ENCODE data around the gene ZBTB7C. TPM values are rescaled to one million over a fixed set of nuclear protein-coding genes. Genes with fewer than 3 reads are reported as not detected.
A peak's percentile ranks its signal among the peaks of the same experiment; 100 is the strongest.

The ZBTB7C gene
- total RNA-seq, 2 donors from 2014 or later, result 0.04 to 0.40 TPM

DNA sequence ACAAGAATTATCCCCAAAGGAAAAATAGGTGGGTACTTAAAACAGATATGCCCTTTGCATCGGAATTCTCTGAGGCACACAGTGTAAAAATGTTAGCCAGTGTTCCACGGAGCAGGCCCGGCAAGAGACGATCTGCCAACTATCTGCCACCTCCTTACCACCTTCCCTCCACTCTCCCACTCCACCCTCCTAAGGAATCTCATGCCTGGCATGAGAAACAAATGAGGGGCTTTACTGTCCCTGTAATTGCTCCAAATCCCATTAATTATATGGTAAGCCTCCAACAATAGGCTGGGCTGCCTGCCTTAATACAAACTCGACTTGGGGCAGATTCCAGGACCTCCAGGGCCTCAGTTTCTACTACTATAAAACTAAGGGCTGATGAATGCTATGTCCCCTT, 102.3 kb downstream of the ZBTB7C start:
- H3K4me1 Mint-ChIP-seq, result no peaks in the 10 kb centered on the region
- H3K27ac Mint-ChIP-seq, result no peak overlapping the region
- no peak for ATAC-seq (replicated peaks)
- no peaks in the 10 kb centered on the region for H3K9me3 Mint-ChIP-seq
- no peak overlapping the region for H3K4me3 Mint-ChIP-seq
- H3K36me3 Mint-ChIP-seq (ENCODE audit: low read depth), result no peaks in the 10 kb centered on the region
- peaks cover under 1% of the 10 kb centered on the region for H3K27me3 Mint-ChIP-seq

DNA sequence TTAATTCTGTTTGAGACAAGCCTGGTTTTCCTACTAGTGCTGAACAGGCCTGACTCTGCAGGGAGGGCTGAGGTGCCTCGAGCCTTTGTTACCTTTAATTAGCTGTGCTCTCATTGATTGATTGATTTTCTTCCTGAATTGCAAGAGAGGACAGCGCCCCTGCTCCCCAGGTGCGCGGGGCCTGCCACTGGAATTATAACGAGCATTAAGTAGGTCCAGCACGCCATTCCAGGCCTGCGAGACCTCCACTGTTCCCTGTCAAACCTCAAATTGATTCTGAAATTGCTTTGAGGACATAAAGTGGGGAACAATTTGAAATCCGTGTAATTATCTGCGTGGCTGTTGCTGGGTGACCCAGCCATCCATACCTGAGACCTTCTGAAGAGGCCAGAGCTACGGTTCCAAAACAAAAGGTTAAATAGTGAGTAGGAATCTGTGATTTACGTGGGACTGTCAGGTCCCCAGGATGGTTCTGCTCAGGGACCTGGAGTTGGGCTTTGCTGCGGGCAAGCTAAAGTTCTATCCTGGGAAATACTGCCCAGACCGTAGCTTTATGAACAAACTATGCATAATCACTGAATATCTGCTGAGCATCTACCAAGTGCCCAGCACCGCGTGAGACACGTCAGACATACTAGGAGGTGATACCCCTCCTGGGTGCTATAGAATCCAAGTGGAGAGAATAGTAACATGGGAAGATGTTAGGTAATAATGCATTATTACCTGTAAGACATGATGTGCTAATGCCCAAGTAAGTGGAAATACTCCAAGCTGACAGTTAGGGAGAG, 104.1 kb downstream of the ZBTB7C start:
- H3K4me3 Mint-ChIP-seq, result no peak overlapping the region
- H3K36me3 Mint-ChIP-seq (ENCODE audit: low read depth), result no peaks in the 10 kb centered on the region
- H3K27me3 Mint-ChIP-seq, result no peaks in the 10 kb centered on the region
- H3K27ac Mint-ChIP-seq, result no peak overlapping the region
- H3K4me1 Mint-ChIP-seq, result peaks cover 7% of the 10 kb centered on the region
- no peaks in the 10 kb centered on the region for H3K9me3 Mint-ChIP-seq
- no peak for ATAC-seq (replicated peaks)

DNA sequence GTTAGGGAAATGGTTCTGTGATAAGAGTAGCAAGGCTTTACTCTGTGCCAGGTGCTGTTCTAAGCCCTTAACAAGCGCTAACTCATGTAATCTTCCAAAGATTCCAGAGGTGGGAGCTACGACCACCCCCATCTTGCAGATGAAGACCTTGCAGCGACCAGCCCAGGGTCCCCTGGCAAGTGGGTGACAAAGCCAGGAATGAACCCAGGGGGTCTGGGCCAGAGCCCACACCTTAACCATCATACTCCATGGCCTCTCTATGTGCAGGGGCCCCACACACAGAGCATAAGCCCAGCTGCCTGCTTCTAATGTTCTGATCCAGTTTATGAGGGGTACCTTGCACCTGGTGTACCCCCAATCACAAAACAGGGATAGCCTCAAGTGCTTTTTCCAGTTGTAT, 105.3 kb downstream of the ZBTB7C start:
- no peaks in the 10 kb centered on the region for H3K36me3 Mint-ChIP-seq (ENCODE audit: low read depth)

DNA sequence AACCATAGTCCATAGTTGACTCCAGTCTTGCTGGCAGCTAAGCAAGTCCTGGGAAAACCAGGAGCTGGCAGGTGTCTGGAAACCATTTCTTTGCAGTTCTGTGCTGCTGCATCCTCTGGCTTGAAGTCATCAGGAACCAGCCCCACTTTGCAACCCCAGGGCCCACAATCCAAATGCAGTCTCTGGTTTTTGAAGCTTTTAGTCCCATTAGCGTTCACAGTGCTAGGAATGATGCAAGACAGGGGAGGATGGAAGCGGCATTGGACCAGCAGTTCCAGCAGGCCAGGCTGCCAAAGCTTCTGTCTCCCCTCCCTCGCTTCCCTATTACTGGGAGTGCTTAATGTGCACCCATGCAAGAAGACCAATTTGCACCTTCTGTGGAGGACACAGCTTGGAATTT, 106.4 kb downstream of the ZBTB7C start:
- Mint-ChIP-seq H3K27me3 (no peaks in the 10 kb centered on the region), H3K4me3 (no peak overlapping the region), H3K9me3 (no peaks in the 10 kb centered on the region), H3K4me1 (peaks cover 7% of the 10 kb centered on the region), H3K36me3 (ENCODE audit: low read depth) (no peaks in the 10 kb centered on the region), H3K27ac (no peak overlapping the region)
- no peak for ATAC-seq (replicated peaks)

More for the DNA sequence above, 105.3 kb downstream of the ZBTB7C start:
- Mint-ChIP-seq H3K27ac (no peak overlapping the region), H3K9me3 (no peaks in the 10 kb centered on the region), H3K4me1 (peaks cover 7% of the 10 kb centered on the region), H3K27me3 (no peaks in the 10 kb centered on the region), H3K4me3 (no peak overlapping the region)
- no peak for ATAC-seq (replicated peaks)

DNA sequence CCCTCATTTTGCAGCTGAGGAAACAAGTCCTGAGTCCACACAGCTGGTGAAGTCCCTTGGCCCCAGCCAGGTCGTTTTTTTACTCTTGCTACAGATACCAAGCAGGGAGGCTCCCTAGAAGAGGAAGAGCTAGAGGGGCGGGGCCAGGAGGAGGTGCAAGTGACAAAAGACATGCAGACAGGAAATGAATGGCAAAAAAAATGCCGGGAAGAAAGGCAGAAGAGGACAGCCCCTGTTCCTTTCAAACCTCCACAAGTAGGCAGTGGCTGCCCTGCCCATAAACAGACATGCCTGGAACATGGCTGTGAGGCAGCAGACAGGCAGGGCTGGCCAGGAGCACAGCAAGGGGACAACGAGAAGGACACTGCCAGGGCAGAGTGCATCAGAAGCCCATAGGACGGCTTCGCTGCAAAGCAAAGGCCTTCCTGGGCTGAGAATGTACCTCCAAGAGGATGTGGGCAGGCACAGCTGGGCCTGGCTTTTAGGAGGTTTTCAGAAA, 108.7 kb downstream of the ZBTB7C start:
- Mint-ChIP-seq H3K4me1 (peaks cover 7% of the 10 kb centered on the region), H3K27ac (peak overlapping the region; percentile 73), H3K9me3 (no peaks in the 10 kb centered on the region), H3K36me3 (ENCODE audit: low read depth) (no peaks in the 10 kb centered on the region), H3K27me3 (no peaks in the 10 kb centered on the region), H3K4me3 (peak overlapping the region; percentile 40)
- ATAC-seq (replicated peaks), result peak; percentile 70

DNA sequence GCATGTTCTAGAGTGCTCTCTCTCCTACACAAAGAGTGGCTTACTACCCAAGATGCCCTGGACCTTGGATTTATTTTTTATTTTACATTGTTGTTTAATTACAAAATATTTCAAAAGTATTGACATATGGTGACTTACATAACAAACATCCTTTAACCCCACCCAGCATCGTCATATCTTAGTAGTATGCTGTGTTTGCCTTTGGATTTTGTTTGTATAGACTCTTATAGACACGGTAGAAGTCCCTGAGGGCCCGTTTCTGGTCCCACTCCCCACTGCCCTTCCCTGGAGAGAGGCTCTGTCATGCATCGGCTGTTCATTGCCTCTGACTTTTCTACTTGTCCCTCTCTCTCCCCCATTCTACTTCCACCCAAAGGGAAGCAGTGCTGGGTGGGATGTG, 112.0 kb downstream of the ZBTB7C start:
- no peak for ATAC-seq (replicated peaks)

DNA sequence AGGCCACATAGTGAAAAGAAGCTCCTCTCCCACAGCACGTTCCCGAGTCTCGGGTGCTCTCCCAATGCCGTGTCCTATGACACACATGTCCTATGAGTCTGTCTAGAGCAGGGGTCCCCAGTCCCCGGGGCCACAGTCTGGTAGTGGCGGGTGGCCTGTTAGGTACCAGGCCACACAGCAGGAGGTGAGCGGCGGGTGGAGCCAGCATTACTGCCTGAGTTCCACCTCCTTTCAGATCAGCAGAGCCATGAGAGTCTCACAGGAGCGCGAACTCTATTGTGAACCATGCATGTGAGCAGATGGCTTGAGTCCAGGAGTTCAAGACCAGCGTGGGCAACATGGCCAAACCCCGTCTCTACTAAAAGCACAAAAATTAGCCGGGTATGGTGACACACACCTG, 112.6 kb downstream of the ZBTB7C start:
- Mint-ChIP-seq H3K27ac (no peak overlapping the region), H3K9me3 (no peaks in the 10 kb centered on the region), H3K36me3 (ENCODE audit: low read depth) (no peaks in the 10 kb centered on the region), H3K4me3 (no peak overlapping the region), H3K4me1 (peaks cover 7% of the 10 kb centered on the region), H3K27me3 (no peaks in the 10 kb centered on the region)
- ATAC-seq (replicated peaks), result no peak

More for the DNA sequence above, 112.0 kb downstream of the ZBTB7C start:
- Mint-ChIP-seq H3K4me1 (peaks cover 7% of the 10 kb centered on the region), H3K36me3 (ENCODE audit: low read depth) (no peaks in the 10 kb centered on the region), H3K4me3 (no peak overlapping the region), H3K9me3 (no peaks in the 10 kb centered on the region), H3K27me3 (no peaks in the 10 kb centered on the region), H3K27ac (no peak overlapping the region)

DNA sequence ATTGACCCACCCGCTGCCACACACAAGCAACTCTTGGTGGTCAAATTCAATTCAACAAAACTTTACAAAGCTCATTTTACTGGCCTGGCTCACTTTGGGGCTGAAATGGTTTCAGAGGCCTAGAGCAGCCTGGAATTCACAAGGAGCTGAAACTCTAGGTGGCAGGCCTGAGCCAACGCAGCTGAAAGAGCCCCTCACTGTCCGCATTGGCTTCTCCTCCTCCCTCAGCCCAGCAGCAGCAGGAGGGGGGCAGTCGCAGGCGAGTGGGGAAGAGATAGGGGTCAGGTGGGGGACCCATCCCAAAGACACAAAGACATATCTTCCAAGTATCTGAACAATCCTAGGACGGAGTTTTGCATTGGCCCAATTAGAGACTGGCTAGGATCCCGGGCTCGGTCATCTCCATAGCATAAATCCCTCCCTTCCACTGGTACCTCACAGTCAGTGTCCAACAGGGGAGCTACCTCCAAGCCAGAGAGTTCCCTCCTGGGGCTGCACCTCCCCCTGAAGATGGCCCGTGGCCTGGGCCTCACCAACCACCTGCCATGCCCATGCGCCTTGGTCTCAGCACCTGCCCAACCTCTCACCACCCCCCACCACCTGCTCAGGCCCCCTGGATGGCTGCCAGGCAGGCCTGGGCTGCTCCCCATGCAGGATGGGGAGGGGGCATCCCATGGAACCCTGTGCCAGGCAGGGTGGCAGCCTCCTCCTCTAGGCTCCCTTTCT, 113.4 kb downstream of the ZBTB7C start:
- Mint-ChIP-seq H3K27me3 (no peaks in the 10 kb centered on the region), H3K9me3 (no peaks in the 10 kb centered on the region), H3K4me1 (peaks cover 6% of the 10 kb centered on the region), H3K4me3 (no peak overlapping the region), H3K27ac (no peak overlapping the region), H3K36me3 (ENCODE audit: low read depth) (no peaks in the 10 kb centered on the region)
- no peak for ATAC-seq (replicated peaks)

DNA sequence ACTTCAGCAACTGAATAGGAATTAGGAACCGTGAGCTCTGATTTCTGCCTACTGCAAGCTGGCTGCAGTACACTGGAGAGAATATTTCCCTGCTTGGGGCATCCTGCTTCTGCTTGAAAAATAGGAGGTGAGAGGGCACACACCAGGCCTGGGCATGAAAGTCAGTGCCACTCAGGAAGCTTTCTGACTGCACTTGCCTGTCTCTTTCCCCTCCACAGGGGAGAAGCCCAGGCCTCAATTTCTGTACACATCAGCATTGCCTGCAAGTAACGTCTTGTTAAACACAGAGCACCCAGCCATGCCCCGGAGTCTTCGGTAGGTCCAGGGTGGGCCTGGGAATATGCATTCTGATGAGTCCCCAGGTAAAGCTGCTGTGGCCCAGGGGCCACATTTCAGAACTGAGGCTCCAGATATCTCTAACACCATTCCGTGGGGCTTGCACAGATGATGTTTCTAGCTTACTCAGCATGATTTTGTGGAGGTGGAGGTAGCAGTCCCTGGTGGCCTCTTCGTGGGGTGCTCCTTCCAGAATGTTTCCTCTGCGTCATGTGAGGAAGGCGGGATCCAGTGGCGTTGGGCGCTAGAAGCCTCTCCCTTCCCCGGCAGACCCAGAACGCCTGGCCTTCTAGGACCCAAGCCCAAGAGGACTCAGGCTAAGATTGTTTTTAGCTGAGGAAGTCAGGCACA, 114.1 kb downstream of the ZBTB7C start:
- Mint-ChIP-seq H3K4me1 (no peaks in the 10 kb centered on the region), H3K4me3 (no peak overlapping the region), H3K27me3 (no peaks in the 10 kb centered on the region), H3K36me3 (ENCODE audit: low read depth) (no peaks in the 10 kb centered on the region), H3K27ac (no peak overlapping the region), H3K9me3 (no peaks in the 10 kb centered on the region)
- ATAC-seq (replicated peaks), result no peak

DNA sequence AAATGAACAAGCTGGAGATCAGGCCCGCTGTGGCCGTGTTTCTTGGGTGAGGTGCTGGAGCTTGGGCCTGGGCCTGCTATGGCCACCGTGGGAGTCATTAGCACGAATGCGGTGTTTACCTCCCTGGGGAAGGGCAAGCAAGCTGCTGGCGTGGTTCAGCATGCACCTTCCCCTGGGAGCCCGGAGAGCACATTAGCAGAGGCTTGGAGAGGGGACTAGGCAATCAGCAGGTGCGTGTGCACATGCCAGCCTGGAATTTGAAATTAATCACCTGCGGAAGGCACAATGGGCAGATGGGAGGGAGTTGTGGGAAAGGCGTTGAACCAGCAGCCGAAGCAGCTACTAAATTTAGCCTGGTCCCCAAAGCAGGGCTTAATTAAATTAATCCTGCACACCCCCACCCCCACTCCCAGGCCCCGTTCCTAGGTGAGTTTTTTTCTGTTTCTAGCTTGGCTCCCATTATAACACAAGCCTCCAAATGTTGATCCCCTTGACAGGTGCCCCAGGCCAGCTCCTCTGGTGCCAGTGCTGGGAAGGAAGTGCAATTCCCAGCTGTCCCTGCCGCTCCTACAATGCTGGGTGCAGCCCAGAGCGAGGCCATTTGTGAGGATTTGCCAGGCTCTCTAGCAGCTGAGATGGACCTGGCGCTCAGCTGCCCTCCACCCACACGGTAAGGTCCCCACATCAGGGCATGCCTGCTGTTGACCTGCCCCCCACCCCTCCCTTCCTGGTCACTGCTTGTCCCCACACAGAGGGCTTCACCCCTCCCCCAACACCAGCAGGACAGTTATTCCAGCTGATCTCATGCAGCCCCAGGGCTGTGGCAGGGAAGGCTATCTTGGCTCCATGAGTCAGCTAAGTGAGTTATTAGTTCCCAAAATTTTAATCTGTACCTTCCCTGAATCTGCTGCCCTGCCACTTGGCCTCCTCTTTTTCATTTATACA, 115.0 kb downstream of the ZBTB7C start:
- no peak overlapping the region for H3K4me3 Mint-ChIP-seq
- no peak for ATAC-seq (replicated peaks)
- no peak overlapping the region for H3K27ac Mint-ChIP-seq
- H3K27me3 Mint-ChIP-seq, result no peaks in the 10 kb centered on the region
- H3K9me3 Mint-ChIP-seq, result no peaks in the 10 kb centered on the region
- no peaks in the 10 kb centered on the region for H3K36me3 Mint-ChIP-seq (ENCODE audit: low read depth)
- H3K4me1 Mint-ChIP-seq, result no peaks in the 10 kb centered on the region

DNA sequence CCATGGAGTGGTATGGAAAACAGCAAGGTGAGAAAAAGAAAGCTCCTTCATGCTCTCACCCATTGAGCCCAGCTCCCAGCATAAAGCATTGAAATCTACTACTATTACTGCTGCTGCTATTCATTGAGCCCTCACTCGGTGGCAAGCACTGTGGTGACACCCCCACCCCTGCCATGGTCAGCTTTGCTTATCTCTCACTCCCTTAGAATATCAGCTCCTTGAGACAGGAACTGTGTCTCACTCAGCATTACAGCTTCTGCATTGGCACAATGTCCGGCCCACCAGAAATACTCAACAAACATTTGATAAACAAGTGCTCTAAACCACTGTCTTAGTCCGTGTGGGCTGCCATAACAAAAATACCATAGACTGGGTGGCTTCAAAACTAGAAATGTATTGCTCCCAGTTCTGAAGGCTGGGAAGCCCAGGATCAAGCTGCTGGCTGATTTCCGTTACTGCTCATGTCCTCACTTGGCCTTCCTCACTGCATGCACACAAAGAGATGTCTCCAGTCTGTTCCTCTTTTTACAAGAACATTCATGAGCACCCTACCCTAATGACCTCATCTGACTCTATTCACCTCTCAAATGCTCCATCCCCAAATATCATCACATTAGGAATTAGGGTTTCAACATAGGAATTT, 116.3 kb downstream of the ZBTB7C start:
- Mint-ChIP-seq H3K4me3 (no peak overlapping the region), H3K27ac (no peak overlapping the region), H3K4me1 (no peaks in the 10 kb centered on the region), H3K36me3 (ENCODE audit: low read depth) (no peaks in the 10 kb centered on the region), H3K9me3 (no peaks in the 10 kb centered on the region), H3K27me3 (no peaks in the 10 kb centered on the region)
- no peak for ATAC-seq (replicated peaks)

DNA sequence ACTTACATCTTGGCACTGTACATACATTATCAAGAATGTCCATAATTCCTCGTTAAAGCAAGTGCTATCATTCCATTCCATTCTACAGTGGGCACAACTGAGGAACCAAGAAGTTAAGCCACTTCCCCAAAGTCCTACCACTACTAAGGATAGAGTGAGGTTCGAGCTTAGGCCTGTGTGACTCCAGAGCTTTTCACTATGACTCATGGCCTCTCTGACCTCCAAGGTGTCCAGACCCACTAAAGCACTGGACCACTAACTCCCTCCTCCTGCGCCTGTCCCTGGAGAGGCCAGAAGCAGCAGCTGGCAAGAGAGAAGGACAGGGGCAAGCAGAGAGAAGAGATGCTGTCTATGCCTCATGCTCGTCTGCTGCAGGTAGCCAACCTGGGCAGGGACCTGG, 117.0 kb downstream of the ZBTB7C start:
- no peaks in the 10 kb centered on the region for H3K36me3 Mint-ChIP-seq (ENCODE audit: low read depth)
- H3K9me3 Mint-ChIP-seq, result no peaks in the 10 kb centered on the region
- no peak overlapping the region for H3K27ac Mint-ChIP-seq
- no peak for ATAC-seq (replicated peaks)
- no peak overlapping the region for H3K4me3 Mint-ChIP-seq
- H3K4me1 Mint-ChIP-seq, result no peaks in the 10 kb centered on the region
- H3K27me3 Mint-ChIP-seq, result no peaks in the 10 kb centered on the region

DNA sequence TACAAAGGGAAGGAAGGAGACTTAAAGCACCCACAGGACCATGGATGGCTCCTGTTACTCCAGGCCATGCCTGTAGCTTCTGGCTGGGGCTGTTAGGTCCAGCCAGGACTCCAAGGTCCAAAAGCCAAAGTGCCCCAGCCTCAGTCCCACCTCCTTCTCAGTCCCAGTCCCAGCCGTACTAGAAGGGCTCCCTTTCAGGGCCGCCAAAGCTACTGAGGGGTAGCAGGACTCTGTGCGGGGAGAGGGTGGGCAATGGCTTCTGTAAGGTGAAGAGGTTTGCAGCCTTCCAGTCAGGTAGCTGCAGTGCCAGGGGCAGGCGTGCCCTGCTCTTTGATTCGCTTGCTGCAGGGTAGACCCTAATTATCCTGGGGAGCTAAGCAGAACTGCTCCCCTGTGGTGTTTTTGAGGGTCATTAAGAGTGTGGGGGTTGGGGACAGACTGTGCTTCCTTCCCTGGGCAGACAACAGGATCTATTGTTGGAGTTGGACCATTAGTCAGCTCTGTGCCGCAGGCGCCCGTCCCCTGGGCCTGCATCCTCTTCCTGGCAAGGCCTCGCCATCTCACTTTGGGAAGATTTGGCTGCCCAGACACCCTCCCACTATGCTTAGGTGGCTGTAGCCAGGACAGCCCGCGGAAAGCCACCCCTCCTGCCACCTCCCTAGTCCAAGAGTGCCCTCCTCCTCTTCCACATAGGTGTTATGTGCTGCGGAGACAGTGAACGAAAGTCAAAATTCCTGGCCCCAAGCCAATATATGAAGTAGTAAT, 118.8 kb downstream of the ZBTB7C start:
- no peaks in the 10 kb centered on the region for H3K27me3 Mint-ChIP-seq
- no peaks in the 10 kb centered on the region for H3K36me3 Mint-ChIP-seq (ENCODE audit: low read depth)
- no peak overlapping the region for H3K4me3 Mint-ChIP-seq
- no peak for ATAC-seq (replicated peaks)
- peaks cover 3% of the 10 kb centered on the region for H3K9me3 Mint-ChIP-seq
- no peak overlapping the region for H3K27ac Mint-ChIP-seq
- H3K4me1 Mint-ChIP-seq, result no peaks in the 10 kb centered on the region
